Epithelial cell of esophagus (primary cell): ENCODE data around the gene TUBB.
A peak's percentile ranks its signal among the peaks of the same experiment; 100 is the strongest.

Source experiments
- DNase-seq: peaks from one replicate; pipeline ENCODE4 v3.0.0; 2010; ENCODE audit warnings: low read depth
- H3K4me3 ChIP-seq: 2 replicates; pipeline ENCODE4 v1.5.1; 2011; ENCODE audit warnings: mild to moderate bottlenecking, low read length, control low read depth
- TF ChIP-seq, protein P1 (sequence below): IDR thresholded peaks from 2 replicates; pipeline ENCODE4 v1.5.1; 2011; ENCODE audit warnings: low read depth, mild to moderate bottlenecking, low read length, control low read depth, inconsistent platforms; ENCODE audit not compliant: insufficient read depth; ENCODE audit errors: missing control alignments

The TUBB gene

DNA sequence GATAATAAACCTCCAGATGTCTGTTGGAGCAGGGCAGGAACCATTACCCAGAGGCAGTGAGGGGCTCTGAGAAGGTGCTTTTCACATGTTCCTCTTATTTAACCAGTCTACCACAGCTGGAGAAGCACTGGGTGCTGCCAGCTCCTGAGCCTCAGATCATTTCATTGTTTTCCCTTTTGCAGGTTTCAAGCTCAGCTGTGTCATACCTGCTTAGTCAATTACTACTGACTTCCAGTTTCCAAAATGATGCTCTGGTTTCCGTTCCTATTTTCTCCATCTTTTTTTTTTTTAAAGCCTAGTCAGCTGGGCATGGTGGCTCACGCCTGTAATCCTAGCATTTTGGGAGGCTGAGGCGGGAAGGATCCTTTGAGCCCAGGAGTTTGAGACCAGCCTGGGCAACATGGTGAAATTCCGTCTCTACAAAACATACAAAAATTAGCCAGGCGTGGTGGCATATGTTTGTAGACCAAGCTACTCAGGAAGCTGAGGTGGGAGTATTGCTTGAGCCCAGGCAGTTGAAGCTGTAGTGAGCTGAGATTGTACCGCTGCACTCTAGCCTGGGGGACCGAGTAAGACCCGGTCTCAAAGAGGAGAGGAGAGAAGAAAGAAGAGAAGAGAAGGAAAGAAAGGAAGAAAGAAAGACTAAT lies 15.6 kb downstream of the TUBB start:
- H3K4me3 ChIP-seq: no peak overlapping the region
- DNase-seq: no peak
- TF ChIP-seq, protein P1, sequence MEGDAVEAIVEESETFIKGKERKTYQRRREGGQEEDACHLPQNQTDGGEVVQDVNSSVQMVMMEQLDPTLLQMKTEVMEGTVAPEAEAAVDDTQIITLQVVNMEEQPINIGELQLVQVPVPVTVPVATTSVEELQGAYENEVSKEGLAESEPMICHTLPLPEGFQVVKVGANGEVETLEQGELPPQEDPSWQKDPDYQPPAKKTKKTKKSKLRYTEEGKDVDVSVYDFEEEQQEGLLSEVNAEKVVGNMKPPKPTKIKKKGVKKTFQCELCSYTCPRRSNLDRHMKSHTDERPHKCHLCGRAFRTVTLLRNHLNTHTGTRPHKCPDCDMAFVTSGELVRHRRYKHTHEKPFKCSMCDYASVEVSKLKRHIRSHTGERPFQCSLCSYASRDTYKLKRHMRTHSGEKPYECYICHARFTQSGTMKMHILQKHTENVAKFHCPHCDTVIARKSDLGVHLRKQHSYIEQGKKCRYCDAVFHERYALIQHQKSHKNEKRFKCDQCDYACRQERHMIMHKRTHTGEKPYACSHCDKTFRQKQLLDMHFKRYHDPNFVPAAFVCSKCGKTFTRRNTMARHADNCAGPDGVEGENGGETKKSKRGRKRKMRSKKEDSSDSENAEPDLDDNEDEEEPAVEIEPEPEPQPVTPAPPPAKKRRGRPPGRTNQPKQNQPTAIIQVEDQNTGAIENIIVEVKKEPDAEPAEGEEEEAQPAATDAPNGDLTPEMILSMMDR: no peak

DNA sequence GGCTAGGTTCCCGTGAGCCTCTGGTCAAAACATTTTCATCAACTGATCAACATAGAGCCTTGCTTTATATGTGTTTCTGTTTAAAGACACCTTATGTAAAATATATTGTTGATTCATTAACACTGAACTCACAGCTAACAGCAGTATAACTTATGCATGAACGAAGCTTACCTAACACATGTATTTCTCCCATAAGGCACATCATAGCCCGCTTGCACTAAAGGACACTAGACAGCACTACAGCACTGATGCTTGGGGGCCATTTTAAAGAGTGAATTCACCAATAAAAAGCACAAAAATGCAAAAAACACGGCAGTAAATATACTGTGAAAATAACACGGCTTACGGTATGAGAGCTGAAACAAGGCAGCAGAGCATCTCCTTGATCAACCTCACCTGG lies 18.4 kb downstream of the TUBB start:
- no peak overlapping the region for H3K4me3 ChIP-seq
- no peak for DNase-seq
- TF ChIP-seq, protein P1: no peak

DNA sequence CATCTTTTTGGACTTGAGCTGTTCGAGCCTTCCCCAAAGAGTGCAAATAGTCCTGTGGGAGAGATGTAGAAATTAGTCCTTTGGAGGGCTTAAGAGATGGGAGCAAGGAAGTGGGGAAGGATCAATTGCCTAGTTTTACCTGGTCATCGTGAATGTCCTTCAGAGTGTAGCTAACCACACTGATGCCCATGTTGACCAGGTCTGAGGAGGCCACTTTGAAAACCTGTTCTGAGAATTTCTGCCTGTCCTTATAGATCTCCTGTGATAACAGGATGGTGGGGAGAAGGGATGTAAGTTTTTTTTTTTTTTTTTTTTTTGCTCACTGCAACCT lies 20.4 kb downstream of the TUBB start:
- DNase-seq: no peak
- TF ChIP-seq, protein P1: no peak
- H3K4me3 ChIP-seq: no peak overlapping the region

DNA sequence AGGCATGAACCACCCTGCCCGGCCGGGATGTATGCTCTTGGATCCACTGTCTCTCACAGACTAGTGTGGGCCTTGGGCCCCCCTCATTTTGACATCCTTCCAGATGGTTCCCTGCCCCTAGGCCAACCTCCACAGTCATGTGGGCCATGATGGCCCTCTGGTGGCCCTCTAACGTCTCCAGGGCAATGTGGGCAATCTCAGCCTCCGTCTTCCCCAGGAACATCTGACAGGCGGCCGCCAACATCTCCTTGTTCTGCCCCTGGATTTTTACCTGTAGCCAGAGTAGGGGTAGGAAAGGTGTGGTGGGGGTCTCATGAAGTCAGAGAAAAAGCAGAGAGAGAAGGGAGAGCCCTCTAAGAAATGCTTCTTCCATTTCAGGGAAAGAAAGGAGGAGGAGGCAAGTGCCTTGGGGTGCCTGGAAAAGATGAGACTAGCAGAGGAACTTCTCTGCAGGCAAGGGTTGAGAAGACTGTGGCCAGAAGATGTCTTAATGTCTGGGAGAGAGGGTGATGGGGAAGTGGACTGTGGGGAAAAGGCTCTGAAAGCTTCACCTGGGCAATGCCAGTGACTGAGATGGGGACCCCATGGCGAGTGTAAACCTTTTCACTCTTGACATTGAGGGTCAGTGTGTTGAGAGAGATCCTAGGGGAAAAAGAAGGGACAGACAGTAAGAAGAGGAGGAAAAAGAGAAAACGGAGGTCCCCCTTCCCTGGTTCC lies 21.1 kb downstream of the TUBB start:
- DNase-seq: peak; percentile 38
- TF ChIP-seq, protein P1: no peak
- H3K4me3 ChIP-seq: peak overlapping the region; percentile 97

DNA sequence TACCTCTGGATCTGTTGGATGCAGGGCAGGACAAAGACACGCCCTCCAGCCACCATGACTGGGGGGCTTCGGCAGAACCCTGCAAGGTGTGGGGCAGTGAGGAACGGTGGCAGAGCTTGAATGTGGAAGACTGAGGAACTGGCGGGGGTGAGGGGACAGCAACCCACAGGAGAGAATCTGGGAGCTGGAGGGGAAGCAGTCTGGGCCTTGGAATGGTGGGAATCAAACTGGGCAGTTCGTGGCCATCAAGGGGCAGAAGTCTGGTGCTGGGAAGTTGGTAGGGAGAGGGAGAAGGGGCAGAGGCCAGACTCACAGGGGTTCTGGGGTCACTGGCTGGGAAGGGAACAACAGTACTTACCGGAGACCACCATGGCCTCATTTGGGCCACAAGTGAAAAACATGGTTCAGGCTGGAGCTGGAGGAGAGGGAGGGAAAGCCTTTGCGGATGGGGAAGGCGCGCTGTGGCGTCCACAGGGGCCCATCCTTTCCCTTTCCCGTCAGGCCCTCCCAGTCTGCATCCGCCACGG lies 21.7 kb downstream of the TUBB start:
- peak overlapping the region; percentile 97 for H3K4me3 ChIP-seq
- TF ChIP-seq, protein P1: no peak
- DNase-seq: no peak

DNA sequence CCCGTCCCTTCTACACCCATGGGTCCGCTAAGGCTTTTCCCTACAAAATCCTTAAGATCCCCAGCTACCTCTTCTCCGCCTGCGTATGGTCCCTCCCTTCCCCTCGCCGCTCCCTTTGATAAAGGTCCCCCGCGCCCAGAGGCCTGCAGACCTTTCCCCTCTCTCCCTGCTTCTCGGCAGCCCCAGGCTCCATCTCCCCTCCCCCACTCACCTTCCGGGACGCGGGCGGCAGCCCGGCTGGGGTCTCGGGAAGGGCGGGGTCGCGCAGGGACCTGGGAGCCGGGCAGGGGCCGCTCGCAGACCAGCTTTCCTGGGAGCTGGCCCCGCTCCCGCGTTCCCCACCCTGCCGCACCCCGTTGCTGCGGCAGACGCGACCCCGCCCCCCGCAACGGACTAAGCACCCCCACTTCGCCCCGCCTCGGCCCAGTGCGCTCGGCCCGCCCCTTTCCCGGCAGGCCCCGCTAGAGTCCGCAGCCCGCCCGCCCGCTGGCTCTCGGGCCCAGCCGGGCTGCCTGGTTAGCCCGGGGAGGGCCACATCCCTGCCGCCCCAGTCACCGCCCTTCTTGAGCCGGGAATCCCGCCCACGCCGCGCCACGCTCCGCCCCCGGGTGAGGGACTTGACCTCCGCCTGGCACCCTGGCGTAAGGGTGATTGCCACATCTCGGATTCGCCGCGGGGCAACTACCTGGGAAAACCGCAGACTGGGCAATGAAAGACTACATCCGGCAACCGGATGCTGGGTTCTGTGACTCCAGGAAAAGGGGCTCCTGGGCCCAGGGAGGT lies 22.4 kb downstream of the TUBB start, which contains the start of gene FLOT1:
FLOT1 (minus strand) TSS at position 372 of the 783 bp plus-strand sequence. CDS start 498 bp downstream, outside the sequence.
- H3K4me3 ChIP-seq: peak within 1 kb of the TSS; percentile 97
- peak; percentile 99 for DNase-seq
- TF ChIP-seq, protein P1: no peak
